PFSK-1 (cell line): Measurements from ENCODE around the gene OR2L8.

Source experiments
- POLR2AphosphoS5 ChIP-seq: IDR thresholded peaks from 2 replicates; pipeline ENCODE4 v1.6.1; 2012; ENCODE audit warnings: low read depth, mild to moderate bottlenecking, control low read depth, low read length, moderate library complexity
- SIN3A ChIP-seq: IDR thresholded peaks from 2 replicates; pipeline ENCODE4 v1.6.1; 2012; ENCODE audit warnings: mild to moderate bottlenecking, low read length, moderate library complexity, borderline replicate concordance; ENCODE audit not compliant: insufficient read depth
- TF ChIP-seq, protein P1 (sequence below), 2 experiments: IDR thresholded peaks; 2 replicates each; pipeline versions ENCODE4 v1.6.1 to v1.8.0; 2011 to 2012; ENCODE audit warnings: low read depth in 2 of 2, low read length in 2 of 2, control low read depth in 1 of 2, inconsistent platforms in 1 of 2, mild to moderate bottlenecking in 1 of 2, moderate library complexity in 1 of 2; ENCODE audit not compliant: insufficient read depth in 1 of 2

DNA sequence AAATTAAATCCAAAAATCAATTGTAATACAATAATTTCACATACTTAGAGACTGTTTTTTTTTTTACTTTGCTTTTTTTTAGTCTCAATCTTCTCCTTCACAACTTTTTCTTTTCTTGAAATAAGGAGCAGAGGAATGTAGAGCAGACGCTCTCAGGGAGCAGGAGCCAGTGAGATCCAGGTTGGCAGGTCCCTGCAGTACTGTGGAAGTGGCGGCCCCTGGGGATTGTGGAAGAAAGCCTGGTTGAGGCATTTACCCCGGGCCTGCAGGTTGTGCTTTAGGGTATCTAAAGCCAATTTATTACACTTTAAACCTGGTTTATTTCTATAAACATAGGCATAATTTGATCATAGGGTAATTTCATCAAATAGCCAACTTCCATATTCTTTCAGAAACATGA, 24.7 kb upstream of the OR2L8 start:
- TF ChIP-seq POLR2AphosphoS5 = no peak
- TF ChIP-seq, protein P1, sequence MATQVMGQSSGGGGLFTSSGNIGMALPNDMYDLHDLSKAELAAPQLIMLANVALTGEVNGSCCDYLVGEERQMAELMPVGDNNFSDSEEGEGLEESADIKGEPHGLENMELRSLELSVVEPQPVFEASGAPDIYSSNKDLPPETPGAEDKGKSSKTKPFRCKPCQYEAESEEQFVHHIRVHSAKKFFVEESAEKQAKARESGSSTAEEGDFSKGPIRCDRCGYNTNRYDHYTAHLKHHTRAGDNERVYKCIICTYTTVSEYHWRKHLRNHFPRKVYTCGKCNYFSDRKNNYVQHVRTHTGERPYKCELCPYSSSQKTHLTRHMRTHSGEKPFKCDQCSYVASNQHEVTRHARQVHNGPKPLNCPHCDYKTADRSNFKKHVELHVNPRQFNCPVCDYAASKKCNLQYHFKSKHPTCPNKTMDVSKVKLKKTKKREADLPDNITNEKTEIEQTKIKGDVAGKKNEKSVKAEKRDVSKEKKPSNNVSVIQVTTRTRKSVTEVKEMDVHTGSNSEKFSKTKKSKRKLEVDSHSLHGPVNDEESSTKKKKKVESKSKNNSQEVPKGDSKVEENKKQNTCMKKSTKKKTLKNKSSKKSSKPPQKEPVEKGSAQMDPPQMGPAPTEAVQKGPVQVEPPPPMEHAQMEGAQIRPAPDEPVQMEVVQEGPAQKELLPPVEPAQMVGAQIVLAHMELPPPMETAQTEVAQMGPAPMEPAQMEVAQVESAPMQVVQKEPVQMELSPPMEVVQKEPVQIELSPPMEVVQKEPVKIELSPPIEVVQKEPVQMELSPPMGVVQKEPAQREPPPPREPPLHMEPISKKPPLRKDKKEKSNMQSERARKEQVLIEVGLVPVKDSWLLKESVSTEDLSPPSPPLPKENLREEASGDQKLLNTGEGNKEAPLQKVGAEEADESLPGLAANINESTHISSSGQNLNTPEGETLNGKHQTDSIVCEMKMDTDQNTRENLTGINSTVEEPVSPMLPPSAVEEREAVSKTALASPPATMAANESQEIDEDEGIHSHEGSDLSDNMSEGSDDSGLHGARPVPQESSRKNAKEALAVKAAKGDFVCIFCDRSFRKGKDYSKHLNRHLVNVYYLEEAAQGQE (IDR thresholded peaks at IDR 0.05; ENCODE audit: insufficient read depth in 1 of 2, low read depth in 2 of 2, low read length in 2 of 2) = no peak
- TF ChIP-seq SIN3A = no peak
